H1 (cell line): Measurements from ENCODE around the gene ASTN2. TPM values are rescaled to one million over a fixed set of nuclear protein-coding genes. Genes with fewer than 3 reads are reported as not detected.

ENCODE experiments used
- CTCF ChIA-PET: fragments of 300-600 bp; sonication (Branson Sonifier 250); formaldehyde crosslinking; loops from one replicate; lab custom pipeline; 2021; ENCODE audit not compliant: partially characterized antibody; lab: Charles Lee
- POLR2A ChIA-PET: fragments of 300-600 bp; sonication (Branson Sonifier 250); formaldehyde crosslinking; loops from one replicate; lab custom pipeline; 2021; ENCODE audit warnings: inconsistent platforms; ENCODE audit not compliant: partially characterized antibody; lab: Charles Lee
- DNase-seq, 2 experiments: peaks; one replicate each; pipeline versions ENCODE4 v3.0.0 to v3.0.0-alpha.2; 2010 to 2022; ENCODE audit warnings: low spot score in 2 of 2, low read depth in 1 of 2, mixed read lengths in 1 of 2
- FAIRE-seq: peaks from 2 replicates; lab custom pipeline; 2011; peaks lifted over from hg19 to GRCh38; lab: Jason Lieb, UNC
- H2AFZ ChIP-seq: 2 replicates; pipeline ENCODE4 v1.8.1; 2012; ENCODE audit warnings: low read length, inconsistent platforms
- H2AK5ac ChIP-seq: 2 replicates; pipeline ENCODE4 v1.6.1; 2013; ENCODE audit warnings: low read depth, low read length
- H2BK120ac ChIP-seq: replicated peaks from 2 replicates; pipeline ENCODE3; 2013; ENCODE audit warnings: low read depth, low read length, inconsistent platforms
- H2BK12ac ChIP-seq: 2 replicates; pipeline ENCODE4 v1.6.1; 2013; ENCODE audit warnings: low read depth, low read length
- H2BK15ac ChIP-seq: 2 replicates; pipeline ENCODE4 v1.6.1; 2013; ENCODE audit warnings: low read length
- H2BK20ac ChIP-seq: 2 replicates; pipeline ENCODE4 v1.6.1; 2013; ENCODE audit warnings: low read length
- H2BK5ac ChIP-seq: 2 replicates; pipeline ENCODE4 v1.6.1; 2013; ENCODE audit warnings: low read depth, low read length
- H3K14ac ChIP-seq: 2 replicates; pipeline ENCODE4 v1.6.1; 2013; ENCODE audit warnings: inconsistent platforms; ENCODE audit not compliant: insufficient read length
- H3K18ac ChIP-seq: 2 replicates; pipeline ENCODE4 v1.6.1; 2013; ENCODE audit warnings: low read length; ENCODE audit errors: extremely low read depth
- H3K23ac ChIP-seq: 2 replicates; pipeline ENCODE4 v1.6.1; 2013; ENCODE audit warnings: inconsistent platforms; ENCODE audit not compliant: insufficient read length
- H3K23me2 ChIP-seq: 2 replicates; pipeline ENCODE4 v1.6.1; 2013; ENCODE audit warnings: low read depth, low read length
- H3K27ac ChIP-seq: 2 replicates; pipeline ENCODE4 v1.6.1; 2011; ENCODE audit warnings: low read depth, low read length, inconsistent platforms
- H3K27me3 ChIP-seq, 4 experiments: replicated peaks in 1 of 4; 1 replicate in 1 of 4; 2 replicates in 3 of 4; pipeline versions ENCODE4 v1.6.1 to v1.8.1; 2011 to 2013; ENCODE audit warnings: low read length in 3 of 4, mild to moderate bottlenecking in 3 of 4, inconsistent platforms in 2 of 4, mixed read lengths in 2 of 4, moderate library complexity in 1 of 4; ENCODE audit not compliant: control insufficient read depth in 3 of 4, insufficient read depth in 3 of 4; ENCODE audit errors: extremely low read depth in 1 of 4
- H3K36me3 ChIP-seq, 4 experiments: 2 replicates each; pipeline versions ENCODE4 v1.6.1 to v1.8.1; 2011 to 2013; ENCODE audit warnings: mild to moderate bottlenecking in 4 of 4, low read length in 3 of 4, moderate library complexity in 2 of 4, control low read depth in 1 of 4, inconsistent platforms in 1 of 4; ENCODE audit not compliant: insufficient read depth in 4 of 4, control insufficient read depth in 2 of 4
- H3K4ac ChIP-seq: replicated peaks from 2 replicates; pipeline ENCODE3; 2013; ENCODE audit warnings: low read length, low read depth, mixed read lengths, inconsistent platforms; ENCODE audit not compliant: insufficient read length
- H3K4me1 ChIP-seq, 4 experiments: replicated peaks in 1 of 4; 1 replicate in 1 of 4; 2 replicates in 3 of 4; pipeline versions ENCODE4 v1.6.1 to v1.8.1; 2011 to 2013; ENCODE audit warnings: low read length in 3 of 4, inconsistent platforms in 2 of 4, mixed read lengths in 1 of 4; ENCODE audit not compliant: insufficient read depth in 4 of 4, control insufficient read depth in 3 of 4
- H3K4me2 ChIP-seq, 2 experiments: 2 replicates each; pipeline versions ENCODE4 v1.6.1 to v1.8.1; 2011 to 2013; ENCODE audit warnings: low read depth in 2 of 2, low read length in 2 of 2, control low read depth in 1 of 2, inconsistent platforms in 1 of 2, mild to moderate bottlenecking in 1 of 2; ENCODE audit not compliant: insufficient read depth in 1 of 2
- H3K4me3 ChIP-seq, 4 experiments: fragments of 200-600, 300-600 bp in 1 of 4; sonication (generic), shearing (Covaris generic), sonication (Bioruptor Twin) in 1 of 4; 2 replicates each; pipeline versions ENCODE4 v1.5.1 to v1.8.1; 2011 to 2016; ENCODE audit warnings: low read length in 4 of 4, low read depth in 3 of 4, control low read depth in 2 of 4, inconsistent platforms in 2 of 4, mild to moderate bottlenecking in 2 of 4, mixed read lengths in 1 of 4, moderate library complexity in 1 of 4; ENCODE audit not compliant: insufficient read depth in 2 of 4; ENCODE audit errors: extremely low read depth in 1 of 4
- H3K56ac ChIP-seq: replicated peaks from 2 replicates; pipeline ENCODE3; 2013; ENCODE audit warnings: low read depth, mild to moderate bottlenecking, mixed read lengths, low read length, inconsistent platforms; ENCODE audit not compliant: insufficient read length
- H3K79me1 ChIP-seq: 2 replicates; pipeline ENCODE4 v1.6.1; 2013; ENCODE audit warnings: low read depth, low read length, control low read depth
- H3K79me2 ChIP-seq, 2 experiments: 2 replicates each; pipeline versions ENCODE4 v1.6.1 to v1.8.1; 2012 to 2013; ENCODE audit warnings: low read length in 2 of 2, mild to moderate bottlenecking in 2 of 2, inconsistent platforms in 1 of 2; ENCODE audit not compliant: insufficient read depth in 2 of 2, control insufficient read depth in 1 of 2
- H3K9ac ChIP-seq, 4 experiments: replicated peaks in 1 of 4; 1 replicate in 1 of 4; 2 replicates in 3 of 4; pipeline versions ENCODE4 v1.6.1 to v1.8.1; 2011 to 2013; ENCODE audit warnings: low read depth in 3 of 4, low read length in 3 of 4, control low read depth in 2 of 4, mild to moderate bottlenecking in 2 of 4, moderate library complexity in 2 of 4, inconsistent platforms in 1 of 4; ENCODE audit errors: extremely low read depth in 1 of 4
- H3K9me3 ChIP-seq, 2 experiments: 2 replicates each; pipeline versions ENCODE4 v1.6.1 to v1.8.1; 2012 to 2013; ENCODE audit warnings: mild to moderate bottlenecking in 2 of 2, moderate library complexity in 2 of 2, control low read depth in 1 of 2, inconsistent platforms in 1 of 2, low read depth in 1 of 2, low read length in 1 of 2, mixed read lengths in 1 of 2; ENCODE audit not compliant: insufficient read depth in 2 of 2
- H4K20me1 ChIP-seq, 2 experiments: replicated peaks in 1 of 2; 2 replicates each; pipeline versions ENCODE3 to v1.8.1; 2011 to 2013; ENCODE audit warnings: inconsistent platforms in 2 of 2, low read length in 2 of 2, mild to moderate bottlenecking in 1 of 2; ENCODE audit not compliant: insufficient read depth in 2 of 2, control insufficient read depth in 1 of 2
- H4K5ac ChIP-seq: 2 replicates; pipeline ENCODE4 v1.6.1; 2013; ENCODE audit warnings: low read length, low read depth, mixed read lengths, inconsistent platforms; ENCODE audit not compliant: insufficient read length
- H4K8ac ChIP-seq: 2 replicates; pipeline ENCODE4 v1.8.0; 2013; ENCODE audit warnings: mild to moderate bottlenecking, moderate library complexity, low read length, inconsistent platforms; ENCODE audit not compliant: insufficient read depth; ENCODE audit errors: extremely low read depth
- H4K91ac ChIP-seq: replicated peaks from 2 replicates; pipeline ENCODE3; 2013; ENCODE audit warnings: low read length, mixed read lengths, inconsistent platforms; ENCODE audit not compliant: insufficient read length
- CTBP2 ChIP-seq: IDR thresholded peaks from 2 replicates; pipeline ENCODE4 v1.7.0; 2011; ENCODE audit warnings: borderline replicate concordance, mild to moderate bottlenecking, moderate library complexity, mixed read lengths, low read length; ENCODE audit not compliant: insufficient read depth, insufficient read length
- EP300 ChIP-seq, 2 experiments: IDR thresholded peaks; 1 replicate in 1 of 2; 2 replicates in 1 of 2; pipeline ENCODE4 v1.6.1; 2011 to 2012; ENCODE audit warnings: low read depth in 2 of 2, low read length in 2 of 2, mild to moderate bottlenecking in 2 of 2, borderline replicate concordance in 1 of 2, inconsistent platforms in 1 of 2, moderate library complexity in 1 of 2
- POLR2AphosphoS5 ChIP-seq: IDR thresholded peaks from 2 replicates; pipeline ENCODE4 v1.6.1; 2011; ENCODE audit warnings: low read depth, low read length
- RNF2 ChIP-seq: fragments of 200-900, 300-1000 bp; sonication (generic); IDR thresholded peaks from 2 replicates; pipeline ENCODE4 v1.7.1; 2016; ENCODE audit warnings: borderline replicate concordance, low read depth, mild to moderate bottlenecking, antibody characterized with exemption, low read length; ENCODE audit not compliant: poor library complexity, severe bottlenecking; ENCODE audit errors: missing control alignments
- SIN3A ChIP-seq, 2 experiments: IDR thresholded peaks in 1 of 2; conservative IDR thresholded peaks in 1 of 2; 2 replicates each; pipeline ENCODE4 v1.6.1; 2011 to 2012; ENCODE audit warnings: low read length in 2 of 2, improper control_type of control experiment in 1 of 2, low read depth in 1 of 2, mild to moderate bottlenecking in 1 of 2
- SIX5 ChIP-seq: IDR thresholded peaks from 2 replicates; pipeline ENCODE4 v1.6.1; 2011; ENCODE audit warnings: mild to moderate bottlenecking, low read depth, low read length
- SP2 ChIP-seq: IDR thresholded peaks from 2 replicates; pipeline ENCODE4 v1.6.1; 2012; ENCODE audit warnings: mild to moderate bottlenecking, low read length, inconsistent platforms
- SRF ChIP-seq: IDR thresholded peaks from 2 replicates; pipeline ENCODE4 v1.6.1; 2011; ENCODE audit warnings: mild to moderate bottlenecking, low read depth, low read length, moderate library complexity
- TAF7 ChIP-seq: optimal IDR thresholded peaks from 2 replicates; pipeline ENCODE3; 2011; ENCODE audit warnings: low read depth, mild to moderate bottlenecking, inconsistent platforms, low read length, moderate library complexity, borderline replicate concordance
- WGBS, 2 experiments: shearing (Covaris generic) in 1 of 2; methylation state at CpG; one replicate each; pipeline versions ENCODE4 v1.1.6 to v1.1.7; 2013 to 2015; ENCODE audit warnings: low lambda C conversion rate in 2 of 2, mixed read lengths in 2 of 2, inconsistent platforms in 1 of 2, low coverage in 1 of 2, missing lambda C conversion rate in 1 of 2; ENCODE audit not compliant: insufficient replicate concordance in 2 of 2, insufficient coverage in 1 of 2, insufficient read length in 1 of 2; ENCODE audit errors: extremely low coverage in 1 of 2, missing lambda C conversion rate in 1 of 2; 5-methylcytosine and 5-hydroxymethylcytosine counted together
- polyA plus RNA-seq, 7 experiments: library from polyadenylated mRNA; depleted of rRNA in 3 of 7; stranded (reverse) in 5 of 7; unstranded in 2 of 7; fragments of >200 nt in 5 of 7; fragments of 200-250 nt in 2 of 7; gene quantifications; 1 replicate in 5 of 7; 2 replicates in 1 of 7; 4 replicates in 1 of 7; pipeline versions ENCODE4 v1.2.1 to v1.2.3, GENCODE V29; 2011 to 2013; ENCODE audit warnings: missing spikeins in 2 of 7, mixed read lengths in 2 of 7
- total RNA-seq: library from RNA; stranded (reverse); fragmentation: NEBNext Ultra II Directional; extraction: Animal tissue kit (Norgen Biotek cat#: 25700); gene quantifications from 2 replicates; pipeline ENCODE4 v1.2.1, GENCODE V29; 2021

Gene ASTN2
- total and polyA plus RNA-seq, 2 of the 8 experiments (the other 6 are each of a cell fraction or from before 2014, with no cell fraction given) = 8.2 to 13.7 TPM

DNA sequence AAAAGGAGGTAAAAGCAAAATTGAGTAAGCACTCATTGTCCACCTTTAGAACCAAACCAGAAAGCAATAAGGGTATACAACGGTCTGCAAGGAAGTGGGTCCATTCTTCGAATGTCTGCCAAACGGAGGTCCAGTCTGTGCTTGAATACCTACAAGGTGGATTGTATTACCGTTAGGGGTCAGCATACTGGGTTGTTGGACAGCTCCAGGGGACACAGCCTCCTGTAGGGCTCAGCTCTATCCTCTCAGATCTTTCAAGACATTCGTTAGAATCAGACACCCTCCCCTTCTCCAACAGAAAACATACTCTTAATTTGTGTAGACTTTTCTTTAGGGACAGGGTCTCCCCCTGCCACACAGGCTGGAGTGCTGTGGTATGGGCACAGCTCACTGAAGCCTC lies 5.5 kb downstream of the ASTN2 start:
- POLR2A ChIA-PET = no interaction called here
- no peak overlapping the region for H2BK15ac ChIP-seq
- peaks cover 16% of the 10 kb centered on the region for H3K23me2 ChIP-seq
- H3K4me3 ChIP-seq = no peak overlapping the region
- no peaks in the 10 kb centered on the region for H3K9me3 ChIP-seq
- H3K36me3 ChIP-seq = no peaks in the 10 kb centered on the region
- no peak overlapping the region for H2AFZ ChIP-seq
- no peaks in the 10 kb centered on the region for H3K79me1 ChIP-seq
- no peak for TF ChIP-seq SIX5
- no peak for TF ChIP-seq RNF2
- no peak for TF ChIP-seq POLR2AphosphoS5
- TF ChIP-seq TAF7 = no peak
- no peak for TF ChIP-seq SIN3A (conservative IDR thresholded peaks at IDR 0.05 in 1 of 2, IDR thresholded peaks at IDR 0.05 in 1 of 2; ENCODE audit: low read depth in 1 of 2, low read length in 2 of 2)
- TF ChIP-seq CTBP2 = no peak
- TF ChIP-seq EP300 (IDR thresholded peaks at IDR 0.05; ENCODE audit: borderline replicate concordance in 1 of 2, low read depth in 2 of 2, low read length in 2 of 2) = no peak
- no peak for TF ChIP-seq SP2
- no peak for TF ChIP-seq SRF
- H4K91ac ChIP-seq = no peak overlapping the region
- H3K18ac ChIP-seq = no peak overlapping the region
- no peaks in the 10 kb centered on the region for H3K79me2 ChIP-seq
- H3K27me3 ChIP-seq = peaks cover 6 to 25% (median 23%) of the 10 kb centered on the region in 4 experiments
- no peak for DNase-seq
- H3K4ac ChIP-seq = no peak overlapping the region
- WGBS, 2 experiments = 85% methylated on average over 5 of the region's 5 CpGs; no CpG with 5 or more reads in 1 of the 2 experiments
- H3K4me2 ChIP-seq = no peak overlapping the region
- FAIRE-seq = no peak
- no peak overlapping the region for H4K5ac ChIP-seq
- peaks cover 8 to 16% (median 12%) of the 10 kb centered on the region in 4 experiments for H3K4me1 ChIP-seq
- H3K9ac ChIP-seq = no peak overlapping the region
- no peak overlapping the region for H2BK20ac ChIP-seq
- H2BK5ac ChIP-seq = no peak overlapping the region
- H3K56ac ChIP-seq = no peak overlapping the region
- peaks cover 5 to 7% of the 10 kb centered on the region in 2 experiments for H4K20me1 ChIP-seq
- H2AK5ac ChIP-seq = no peak overlapping the region
- no peak overlapping the region for H4K8ac ChIP-seq
- H2BK12ac ChIP-seq = no peak overlapping the region
- no peak overlapping the region for H2BK120ac ChIP-seq
- H3K14ac ChIP-seq = no peak overlapping the region
- no peak overlapping the region for H3K23ac ChIP-seq
- CTCF ChIA-PET = interaction anchor here (0.7 to 16.0 kb wide), 25 partner anchors 8 to 672 kb away, joined by 3 to 165 read pairs (median 5); no protein-coding TSS in a partner anchor
- no peak overlapping the region for H3K27ac ChIP-seq
